ENCODE results near the gene CNTNAP3.
"Not testable (repeated sequence)": the region's sequence is repeated elsewhere in the genome, so short reads cannot be mapped to it uniquely, and the experiment has no call there.

- not testable (repeated sequence) for TF ChIP-seq CTCF (conservative IDR thresholded peaks at IDR 0.05); EZH2 (IDR thresholded peaks at IDR 0.05; ENCODE audit: low read depth)
Measured at GRCh38 chr9:39205842-39206241, 82.1 kb downstream of the CNTNAP3 start.
